Uterus (tissue), 2 donors: ENCODE data around the gene SEPHS2.

ENCODE experiments used
- POLR2A ChIP-seq, 2 donors: fragments of 450-650 bp; IDR thresholded peaks; one replicate each; pipeline ENCODE4 v1.6.1; 2016; ENCODE audit warnings: antibody characterized with exemption in 2 of 2, mild to moderate bottlenecking in 1 of 2, moderate library complexity in 1 of 2
- TF ChIP-seq, protein P1 (sequence below), 4 experiments: fragments of 200-600 bp in 2 of 4; fragments of 450-650 bp in 2 of 4; sonication (generic) in 2 of 4; IDR thresholded peaks; one replicate each; pipeline ENCODE4 v1.5.1; 2016 to 2019; ENCODE audit warnings: antibody characterized with exemption in 4 of 4, mild to moderate bottlenecking in 2 of 4, moderate library complexity in 1 of 4

DNA sequence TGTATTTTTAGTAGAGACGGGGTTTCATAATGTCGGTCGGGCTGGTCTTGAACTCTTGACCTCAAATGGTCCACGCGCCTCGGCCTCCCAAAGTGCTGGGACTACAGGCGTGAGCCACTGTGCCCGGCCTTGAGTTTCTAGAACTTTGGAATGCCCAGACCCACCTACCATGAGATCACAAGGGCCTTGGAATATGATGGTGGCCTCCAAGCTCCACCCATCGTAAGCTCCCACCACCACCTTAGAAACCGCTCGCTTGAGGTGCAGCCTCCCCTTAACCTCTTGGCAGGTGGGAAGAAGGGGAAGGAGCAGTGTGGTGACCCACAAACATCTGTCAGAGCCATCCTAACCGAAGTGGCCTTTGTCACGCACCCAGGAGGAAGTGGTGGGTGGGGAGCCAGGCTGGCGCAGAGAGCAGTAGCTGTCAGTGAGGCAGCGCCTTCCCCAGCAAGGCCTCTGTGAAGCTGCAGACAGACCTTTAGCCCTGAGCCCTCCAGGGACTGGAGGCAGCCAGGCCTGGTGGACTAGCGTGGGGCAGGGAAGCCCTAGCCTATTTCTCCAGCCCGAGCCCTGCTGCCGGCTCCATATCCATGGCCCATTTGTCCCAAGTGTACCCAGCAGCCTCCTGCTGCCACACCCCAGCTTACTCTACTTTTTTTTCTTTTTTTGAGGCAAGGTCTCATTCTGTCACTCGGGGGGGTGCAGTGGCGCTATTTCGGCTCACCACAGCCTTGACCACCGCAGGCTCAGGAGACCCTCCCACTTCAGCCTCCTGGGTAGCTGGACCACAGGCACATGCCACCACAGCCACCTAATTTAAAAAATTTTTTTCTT lies 13.1 kb upstream of the SEPHS2 start:
- TF ChIP-seq, protein P1, sequence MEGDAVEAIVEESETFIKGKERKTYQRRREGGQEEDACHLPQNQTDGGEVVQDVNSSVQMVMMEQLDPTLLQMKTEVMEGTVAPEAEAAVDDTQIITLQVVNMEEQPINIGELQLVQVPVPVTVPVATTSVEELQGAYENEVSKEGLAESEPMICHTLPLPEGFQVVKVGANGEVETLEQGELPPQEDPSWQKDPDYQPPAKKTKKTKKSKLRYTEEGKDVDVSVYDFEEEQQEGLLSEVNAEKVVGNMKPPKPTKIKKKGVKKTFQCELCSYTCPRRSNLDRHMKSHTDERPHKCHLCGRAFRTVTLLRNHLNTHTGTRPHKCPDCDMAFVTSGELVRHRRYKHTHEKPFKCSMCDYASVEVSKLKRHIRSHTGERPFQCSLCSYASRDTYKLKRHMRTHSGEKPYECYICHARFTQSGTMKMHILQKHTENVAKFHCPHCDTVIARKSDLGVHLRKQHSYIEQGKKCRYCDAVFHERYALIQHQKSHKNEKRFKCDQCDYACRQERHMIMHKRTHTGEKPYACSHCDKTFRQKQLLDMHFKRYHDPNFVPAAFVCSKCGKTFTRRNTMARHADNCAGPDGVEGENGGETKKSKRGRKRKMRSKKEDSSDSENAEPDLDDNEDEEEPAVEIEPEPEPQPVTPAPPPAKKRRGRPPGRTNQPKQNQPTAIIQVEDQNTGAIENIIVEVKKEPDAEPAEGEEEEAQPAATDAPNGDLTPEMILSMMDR (IDR thresholded peaks at IDR 0.05) = no peak
- no peak for TF ChIP-seq POLR2A (IDR thresholded peaks at IDR 0.05)
